Activated T-cell treated with anti-CD3 and anti-CD28 coated beads for 4 hours (primary cell): ENCODE data around the gene FAM240B.

Source experiments
- DNase-seq: peaks from one replicate; pipeline ENCODE4 v3.0.0-alpha.2; 2020

The FAM240B gene

DNA sequence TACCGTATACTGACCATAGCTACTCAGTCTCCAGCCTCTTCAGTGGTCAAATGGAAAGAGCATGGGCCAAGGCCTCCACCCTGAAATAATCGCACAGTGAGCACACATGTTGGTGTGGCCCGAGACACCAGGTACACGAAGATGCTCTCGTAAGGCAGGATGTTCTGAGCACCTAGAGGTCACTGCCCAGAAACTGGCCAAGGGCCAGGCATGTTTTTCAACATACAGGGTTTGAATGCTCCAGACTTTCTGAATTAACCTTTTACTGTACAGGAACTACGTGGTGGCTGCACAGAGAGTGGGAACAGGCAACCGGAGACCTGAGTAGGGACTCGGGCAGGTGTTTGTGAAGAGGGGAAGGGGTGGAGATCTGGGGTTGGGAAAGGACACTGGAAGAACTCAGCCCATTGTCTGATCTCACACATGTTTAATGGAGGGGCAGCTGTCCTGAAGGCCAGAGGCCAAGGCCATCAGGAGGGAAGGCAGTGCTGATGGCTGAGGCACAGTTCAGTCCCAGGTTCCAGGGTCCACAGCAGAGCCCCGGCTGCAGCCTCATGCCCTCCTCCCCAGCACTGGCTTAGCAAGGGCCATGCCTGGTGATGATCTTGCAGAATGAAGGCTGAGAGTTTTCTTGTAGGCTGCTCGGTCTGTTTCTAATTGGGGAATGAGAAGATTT is 51.0 kb downstream of the FAM240B start:
- DNase-seq: no peak

DNA sequence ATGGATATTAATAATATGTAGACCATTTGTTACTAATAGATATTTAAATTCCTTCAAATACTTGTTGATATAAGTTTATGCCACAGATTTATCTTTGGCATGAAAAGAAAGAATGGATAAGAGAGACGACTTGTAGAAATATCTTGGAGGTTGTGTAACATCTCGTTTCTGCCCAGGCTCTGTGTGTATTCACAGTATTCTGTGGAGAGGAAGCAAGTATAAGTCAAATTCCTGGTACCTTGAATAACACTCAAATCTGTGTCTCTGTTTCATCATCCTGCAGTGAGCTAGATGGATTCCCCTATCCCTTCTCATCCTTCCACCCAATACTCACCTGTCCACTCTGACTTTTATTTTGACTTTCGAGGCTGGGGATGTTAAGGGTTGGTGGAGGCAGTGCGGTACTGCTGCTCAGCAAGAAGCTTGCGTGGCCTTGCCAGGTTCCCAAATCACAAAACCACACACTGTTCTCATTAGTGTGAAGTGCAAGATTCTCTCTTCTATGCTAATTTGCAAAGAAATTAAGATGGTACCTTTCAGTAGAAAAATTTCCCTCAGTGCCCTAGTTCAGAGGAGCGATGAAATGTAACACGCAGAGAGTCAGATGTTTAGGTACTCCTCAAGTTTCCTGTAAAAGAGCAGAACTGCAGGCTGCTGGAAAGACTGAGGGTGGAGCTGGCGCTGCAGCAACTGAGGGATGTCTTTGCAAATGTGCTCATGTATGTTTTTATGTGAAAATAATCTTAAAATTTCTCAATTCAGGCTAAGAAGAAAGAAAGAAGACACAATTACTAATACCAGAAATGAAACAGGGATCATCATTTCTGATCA is 57.0 kb downstream of the FAM240B start:
- DNase-seq: no peak

GRCh38 chr9:38659538-38659937 is 60.4 kb downstream of the FAM240B start:
- no peak for DNase-seq

- DNase-seq: no peak
Observed at GRCh38 chr9:38656896-38657295, 63.0 kb downstream of the FAM240B start.

GRCh38 chr9:38652486-38652885 is 67.4 kb downstream of the FAM240B start:
- DNase-seq: no peak

DNA sequence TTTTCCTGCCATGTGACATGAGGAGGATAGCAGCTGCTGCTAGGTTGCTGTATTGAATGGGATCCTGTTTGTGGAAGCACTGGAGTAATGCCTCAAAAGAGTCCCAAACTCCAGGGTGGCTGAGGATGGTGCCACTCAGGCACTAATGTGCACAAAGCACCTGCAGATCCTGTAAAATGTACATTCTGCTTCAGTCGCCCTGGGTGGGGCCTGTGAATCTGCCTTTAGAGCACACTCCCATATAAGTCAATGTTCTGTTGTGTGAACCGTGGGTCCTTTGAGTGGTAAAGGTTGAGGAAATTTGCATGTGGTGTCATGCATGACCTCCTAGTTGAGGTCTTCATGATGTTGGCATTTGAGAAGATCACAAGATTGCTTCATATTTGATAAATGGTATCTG is 67.9 kb downstream of the FAM240B start:
- DNase-seq: no peak

GRCh38 chr9:38651400-38652042 is 68.4 kb downstream of the FAM240B start:
- DNase-seq: no peak

GRCh38 chr9:38650564-38650963 is 69.4 kb downstream of the FAM240B start:
- DNase-seq: no peak

- DNase-seq: no peak
Observed at GRCh38 chr9:38649731-38650363, 70.1 kb downstream of the FAM240B start.

- no peak for DNase-seq
Observed at GRCh38 chr9:38644601-38645000, 75.3 kb downstream of the FAM240B start.
